ENCODE measurements around the gene HSPA8.

DNA sequence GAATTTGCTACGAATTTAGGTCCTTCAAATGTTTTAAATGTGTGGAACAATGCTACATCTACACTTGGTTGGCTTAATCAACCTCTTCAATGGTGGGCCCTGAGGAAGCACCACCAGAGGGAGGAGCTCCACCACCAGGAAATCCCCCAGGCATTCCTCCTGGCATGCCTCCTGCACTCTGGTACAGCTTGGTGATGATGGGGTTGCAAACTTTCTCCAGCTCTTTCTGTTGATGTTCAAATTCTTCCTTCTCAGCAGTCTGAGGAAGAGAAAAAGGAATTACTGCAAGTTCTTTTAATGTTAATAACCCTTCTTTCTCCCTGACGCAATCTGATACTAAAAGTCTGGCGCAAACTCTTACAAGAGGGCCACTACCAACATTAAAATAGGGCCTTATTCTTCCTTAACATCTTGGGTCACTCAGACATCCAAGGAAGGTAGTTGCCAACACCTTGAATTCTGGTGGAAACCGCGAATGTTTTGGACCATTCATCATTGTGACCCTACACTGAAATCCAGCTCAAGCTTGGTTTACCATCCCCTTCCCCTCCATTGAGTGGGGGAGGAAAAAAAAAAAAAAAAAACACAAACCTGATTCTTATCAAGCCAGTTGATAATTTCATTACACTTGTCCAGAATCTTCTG, 4.2 kb downstream of the HSPA8 start:
- TF ChIP-seq AKAP8 (CRISPR knock-in tag; IDR thresholded peaks at IDR 0.05) (no peak), EZH2 (conservative IDR thresholded peaks at IDR 0.05; ENCODE audit: low read depth, low read length) (no peak), KAT7 (CRISPR knock-in tag; IDR thresholded peaks at IDR 0.05; ENCODE audit: borderline replicate concordance) (no peak), ZNF335 (CRISPR knock-in tag; IDR thresholded peaks at IDR 0.05) (no peak), ASH2L (IDR thresholded peaks at IDR 0.05; ENCODE audit: insufficient read length, low read depth, low read length) (no peak), ZNF761 (CRISPR knock-in tag; conservative IDR thresholded peaks at IDR 0.05) (no peak), REXO4 (CRISPR knock-in tag; IDR thresholded peaks at IDR 0.05; ENCODE audit: borderline replicate concordance) (no peak), FOXK1 (CRISPR knock-in tag; IDR thresholded peaks at IDR 0.05; ENCODE audit: borderline replicate concordance, low read depth) (no peak), LCORL (IDR thresholded peaks at IDR 0.05) (no peak), LCORL (CRISPR knock-in tag; IDR thresholded peaks at IDR 0.05) (no peak)
- TF ChIP-seq, protein P1, sequence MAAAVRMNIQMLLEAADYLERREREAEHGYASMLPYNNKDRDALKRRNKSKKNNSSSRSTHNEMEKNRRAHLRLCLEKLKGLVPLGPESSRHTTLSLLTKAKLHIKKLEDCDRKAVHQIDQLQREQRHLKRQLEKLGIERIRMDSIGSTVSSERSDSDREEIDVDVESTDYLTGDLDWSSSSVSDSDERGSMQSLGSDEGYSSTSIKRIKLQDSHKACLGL (CRISPR knock-in tag; IDR thresholded peaks at IDR 0.05) = no peak
- TF ChIP-seq, protein P2, sequence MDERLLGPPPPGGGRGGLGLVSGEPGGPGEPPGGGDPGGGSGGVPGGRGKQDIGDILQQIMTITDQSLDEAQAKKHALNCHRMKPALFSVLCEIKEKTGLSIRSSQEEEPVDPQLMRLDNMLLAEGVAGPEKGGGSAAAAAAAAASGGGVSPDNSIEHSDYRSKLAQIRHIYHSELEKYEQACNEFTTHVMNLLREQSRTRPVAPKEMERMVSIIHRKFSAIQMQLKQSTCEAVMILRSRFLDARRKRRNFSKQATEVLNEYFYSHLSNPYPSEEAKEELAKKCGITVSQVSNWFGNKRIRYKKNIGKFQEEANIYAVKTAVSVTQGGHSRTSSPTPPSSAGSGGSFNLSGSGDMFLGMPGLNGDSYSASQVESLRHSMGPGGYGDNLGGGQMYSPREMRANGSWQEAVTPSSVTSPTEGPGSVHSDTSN (CRISPR knock-in tag; IDR thresholded peaks at IDR 0.05) = no peak
- TF ChIP-seq, protein P3, sequence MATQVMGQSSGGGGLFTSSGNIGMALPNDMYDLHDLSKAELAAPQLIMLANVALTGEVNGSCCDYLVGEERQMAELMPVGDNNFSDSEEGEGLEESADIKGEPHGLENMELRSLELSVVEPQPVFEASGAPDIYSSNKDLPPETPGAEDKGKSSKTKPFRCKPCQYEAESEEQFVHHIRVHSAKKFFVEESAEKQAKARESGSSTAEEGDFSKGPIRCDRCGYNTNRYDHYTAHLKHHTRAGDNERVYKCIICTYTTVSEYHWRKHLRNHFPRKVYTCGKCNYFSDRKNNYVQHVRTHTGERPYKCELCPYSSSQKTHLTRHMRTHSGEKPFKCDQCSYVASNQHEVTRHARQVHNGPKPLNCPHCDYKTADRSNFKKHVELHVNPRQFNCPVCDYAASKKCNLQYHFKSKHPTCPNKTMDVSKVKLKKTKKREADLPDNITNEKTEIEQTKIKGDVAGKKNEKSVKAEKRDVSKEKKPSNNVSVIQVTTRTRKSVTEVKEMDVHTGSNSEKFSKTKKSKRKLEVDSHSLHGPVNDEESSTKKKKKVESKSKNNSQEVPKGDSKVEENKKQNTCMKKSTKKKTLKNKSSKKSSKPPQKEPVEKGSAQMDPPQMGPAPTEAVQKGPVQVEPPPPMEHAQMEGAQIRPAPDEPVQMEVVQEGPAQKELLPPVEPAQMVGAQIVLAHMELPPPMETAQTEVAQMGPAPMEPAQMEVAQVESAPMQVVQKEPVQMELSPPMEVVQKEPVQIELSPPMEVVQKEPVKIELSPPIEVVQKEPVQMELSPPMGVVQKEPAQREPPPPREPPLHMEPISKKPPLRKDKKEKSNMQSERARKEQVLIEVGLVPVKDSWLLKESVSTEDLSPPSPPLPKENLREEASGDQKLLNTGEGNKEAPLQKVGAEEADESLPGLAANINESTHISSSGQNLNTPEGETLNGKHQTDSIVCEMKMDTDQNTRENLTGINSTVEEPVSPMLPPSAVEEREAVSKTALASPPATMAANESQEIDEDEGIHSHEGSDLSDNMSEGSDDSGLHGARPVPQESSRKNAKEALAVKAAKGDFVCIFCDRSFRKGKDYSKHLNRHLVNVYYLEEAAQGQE (IDR thresholded peaks at IDR 0.05; ENCODE audit: borderline replicate concordance in 1 of 2, low read depth in 1 of 2, low read length in 2 of 2) = no peak
- TF ChIP-seq, protein P4, sequence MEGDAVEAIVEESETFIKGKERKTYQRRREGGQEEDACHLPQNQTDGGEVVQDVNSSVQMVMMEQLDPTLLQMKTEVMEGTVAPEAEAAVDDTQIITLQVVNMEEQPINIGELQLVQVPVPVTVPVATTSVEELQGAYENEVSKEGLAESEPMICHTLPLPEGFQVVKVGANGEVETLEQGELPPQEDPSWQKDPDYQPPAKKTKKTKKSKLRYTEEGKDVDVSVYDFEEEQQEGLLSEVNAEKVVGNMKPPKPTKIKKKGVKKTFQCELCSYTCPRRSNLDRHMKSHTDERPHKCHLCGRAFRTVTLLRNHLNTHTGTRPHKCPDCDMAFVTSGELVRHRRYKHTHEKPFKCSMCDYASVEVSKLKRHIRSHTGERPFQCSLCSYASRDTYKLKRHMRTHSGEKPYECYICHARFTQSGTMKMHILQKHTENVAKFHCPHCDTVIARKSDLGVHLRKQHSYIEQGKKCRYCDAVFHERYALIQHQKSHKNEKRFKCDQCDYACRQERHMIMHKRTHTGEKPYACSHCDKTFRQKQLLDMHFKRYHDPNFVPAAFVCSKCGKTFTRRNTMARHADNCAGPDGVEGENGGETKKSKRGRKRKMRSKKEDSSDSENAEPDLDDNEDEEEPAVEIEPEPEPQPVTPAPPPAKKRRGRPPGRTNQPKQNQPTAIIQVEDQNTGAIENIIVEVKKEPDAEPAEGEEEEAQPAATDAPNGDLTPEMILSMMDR (CRISPR knock-in tag; IDR thresholded peaks at IDR 0.05) = no peak
- TF ChIP-seq, protein P5, sequence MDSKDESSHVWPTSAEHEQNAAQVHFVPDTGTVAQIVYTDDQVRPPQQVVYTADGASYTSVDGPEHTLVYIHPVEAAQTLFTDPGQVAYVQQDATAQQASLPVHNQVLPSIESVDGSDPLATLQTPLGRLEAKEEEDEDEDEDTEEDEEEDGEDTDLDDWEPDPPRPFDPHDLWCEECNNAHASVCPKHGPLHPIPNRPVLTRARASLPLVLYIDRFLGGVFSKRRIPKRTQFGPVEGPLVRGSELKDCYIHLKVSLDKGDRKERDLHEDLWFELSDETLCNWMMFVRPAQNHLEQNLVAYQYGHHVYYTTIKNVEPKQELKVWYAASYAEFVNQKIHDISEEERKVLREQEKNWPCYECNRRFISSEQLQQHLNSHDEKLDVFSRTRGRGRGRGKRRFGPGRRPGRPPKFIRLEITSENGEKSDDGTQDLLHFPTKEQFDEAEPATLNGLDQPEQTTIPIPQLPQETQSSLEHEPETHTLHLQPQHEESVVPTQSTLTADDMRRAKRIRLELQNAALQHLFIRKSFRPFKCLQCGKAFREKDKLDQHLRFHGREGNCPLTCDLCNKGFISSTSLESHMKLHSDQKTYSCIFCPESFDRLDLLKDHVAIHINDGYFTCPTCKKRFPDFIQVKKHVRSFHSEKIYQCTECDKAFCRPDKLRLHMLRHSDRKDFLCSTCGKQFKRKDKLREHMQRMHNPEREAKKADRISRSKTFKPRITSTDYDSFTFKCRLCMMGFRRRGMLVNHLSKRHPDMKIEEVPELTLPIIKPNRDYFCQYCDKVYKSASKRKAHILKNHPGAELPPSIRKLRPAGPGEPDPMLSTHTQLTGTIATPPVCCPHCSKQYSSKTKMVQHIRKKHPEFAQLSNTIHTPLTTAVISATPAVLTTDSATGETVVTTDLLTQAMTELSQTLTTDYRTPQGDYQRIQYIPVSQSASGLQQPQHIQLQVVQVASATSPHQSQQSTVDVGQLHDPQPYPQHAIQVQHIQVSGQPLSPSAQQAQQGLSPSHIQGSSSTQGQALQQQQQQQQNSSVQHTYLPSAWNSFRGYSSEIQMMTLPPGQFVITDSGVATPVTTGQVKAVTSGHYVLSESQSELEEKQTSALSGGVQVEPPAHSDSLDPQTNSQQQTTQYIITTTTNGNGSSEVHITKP (CRISPR knock-in tag; IDR thresholded peaks at IDR 0.05; ENCODE audit: low read depth) = no peak
